IMR-90 (cell line): Measurements from ENCODE around the gene PRSS53. TPM values are rescaled to one million over a fixed set of nuclear protein-coding genes. Genes with fewer than 3 reads are reported as not detected.
A peak's percentile ranks its signal among the peaks of the same experiment; 100 is the strongest.

Source experiments
- ATAC-seq: fragments of 200-7000 bp; cut with Tn5 transposase; 2 replicates; pipeline ENCODE4 v1.9.1; 2020; ENCODE audit warnings: low read depth, mild to moderate bottlenecking, moderate library complexity
- BruUV-seq: library from RNA; stranded (reverse); fragments of 400-500 nt; replicated peaks from 2 replicates; lab custom pipeline; 2021; lab: Mats Ljungman, UMichigan
- CTCF ChIA-PET: fragments of 300-600 bp; formaldehyde crosslinking; extraction: SDS; loops from one replicate; lab custom pipeline; 2021; ENCODE audit warnings: antibody characterized with exemption; lab: Yijun Ruan, JAX
- POLR2A ChIA-PET: fragments of 300-600 bp; sonication (Branson Sonifier 250); formaldehyde crosslinking; loops from one replicate; lab custom pipeline; 2022; ENCODE audit warnings: antibody characterized with exemption; ENCODE audit not compliant: unreplicated experiment; lab: Charles Lee
- DNase-seq: peaks from one replicate; pipeline ENCODE4 v3.0.0; 2013
- H2AFZ ChIP-seq: replicated peaks from 2 replicates; pipeline ENCODE3; 2013; ENCODE audit warnings: low read length, mild to moderate bottlenecking; ENCODE audit not compliant: poor library complexity
- H2AK5ac ChIP-seq: 2 replicates; pipeline ENCODE4 v1.6.1; 2013; ENCODE audit warnings: low read depth, low read length, inconsistent platforms
- H2AK9ac ChIP-seq: replicated peaks from 2 replicates; pipeline ENCODE3; 2013; ENCODE audit warnings: mild to moderate bottlenecking, low read depth, low read length, moderate library complexity; ENCODE audit not compliant: poor library complexity
- H2BK120ac ChIP-seq: 2 replicates; pipeline ENCODE4 v1.6.1; 2013; ENCODE audit warnings: low read depth, low read length, inconsistent platforms
- H2BK15ac ChIP-seq: 3 replicates; pipeline ENCODE4 v1.6.1; 2013; ENCODE audit warnings: low read depth, low read length, inconsistent platforms
- H2BK20ac ChIP-seq: 2 replicates; pipeline ENCODE4 v1.6.1; 2013; ENCODE audit warnings: low read depth, mild to moderate bottlenecking, inconsistent platforms, low read length, moderate library complexity
- H2BK5ac ChIP-seq: 2 replicates; pipeline ENCODE4 v1.6.1; 2013; ENCODE audit warnings: mild to moderate bottlenecking, low read depth, low read length, inconsistent platforms; ENCODE audit not compliant: poor library complexity, severe bottlenecking
- H3K14ac ChIP-seq: replicated peaks from 2 replicates; pipeline ENCODE4 v1.6.1; 2013; ENCODE audit warnings: low read depth, low read length, inconsistent platforms
- H3K18ac ChIP-seq: 2 replicates; pipeline ENCODE4 v1.6.1; 2013; ENCODE audit warnings: low read depth, low read length, control low read depth
- H3K23ac ChIP-seq: 2 replicates; pipeline ENCODE4 v1.6.1; 2013; ENCODE audit warnings: low read depth, low read length, inconsistent platforms
- H3K27ac ChIP-seq: 2 replicates; pipeline ENCODE4 v1.5.1; 2013; ENCODE audit warnings: mild to moderate bottlenecking, control low read depth, low read length; ENCODE audit not compliant: insufficient read depth
- H3K27me3 ChIP-seq: 2 replicates; pipeline ENCODE4 v1.6.1; 2013; ENCODE audit warnings: low read length; ENCODE audit not compliant: control insufficient read depth, insufficient read depth
- H3K36me3 ChIP-seq: 2 replicates; pipeline ENCODE4 v1.6.1; 2013; ENCODE audit warnings: low read length, mixed read lengths; ENCODE audit not compliant: control insufficient read depth, insufficient read depth
- H3K4ac ChIP-seq: 2 replicates; pipeline ENCODE4 v1.6.1; 2013; ENCODE audit warnings: low read depth, low read length, inconsistent platforms
- H3K4me1 ChIP-seq: 2 replicates; pipeline ENCODE4 v1.6.1; 2013; ENCODE audit warnings: low read length, mixed read lengths; ENCODE audit not compliant: control insufficient read depth, insufficient read depth
- H3K4me2 ChIP-seq: 2 replicates; pipeline ENCODE4 v1.6.1; 2013; ENCODE audit warnings: low read depth, mild to moderate bottlenecking, control low read depth, low read length, moderate library complexity
- H3K4me3 ChIP-seq: 2 replicates; pipeline ENCODE4 v1.5.1; 2013; ENCODE audit warnings: low read depth, mild to moderate bottlenecking, control low read depth, low read length, moderate library complexity; ENCODE audit not compliant: insufficient read depth
- H3K56ac ChIP-seq: 2 replicates; pipeline ENCODE4 v1.6.1; 2013; ENCODE audit warnings: low read length, inconsistent platforms; ENCODE audit not compliant: insufficient read depth; ENCODE audit errors: extremely low read depth
- H3K79me1 ChIP-seq, 2 experiments: 2 replicates each; pipeline ENCODE4 v1.6.1; 2013; ENCODE audit warnings: low read length in 2 of 2, inconsistent platforms in 1 of 2, low read depth in 1 of 2
- H3K9ac ChIP-seq: 2 replicates; pipeline ENCODE4 v1.6.1; 2013; ENCODE audit warnings: low read depth, low read length, control low read depth
- H3K9me1 ChIP-seq: 2 replicates; pipeline ENCODE4 v1.6.1; 2013; ENCODE audit warnings: low read length, inconsistent platforms; ENCODE audit not compliant: insufficient read depth
- H3K9me3 ChIP-seq: 2 replicates; pipeline ENCODE4 v1.6.1; 2013; ENCODE audit warnings: low read length; ENCODE audit not compliant: control insufficient read depth, insufficient read depth
- H4K20me1 ChIP-seq: 2 replicates; pipeline ENCODE4 v1.6.1; 2013; ENCODE audit warnings: low read length, inconsistent platforms; ENCODE audit not compliant: insufficient read depth
- H4K5ac ChIP-seq: 2 replicates; pipeline ENCODE4 v1.6.1; 2013; ENCODE audit warnings: mild to moderate bottlenecking, low read depth, low read length, control low read depth
- H4K8ac ChIP-seq, 2 experiments: 2 replicates each; pipeline ENCODE4 v1.6.1; 2013; ENCODE audit warnings: low read depth in 2 of 2, low read length in 2 of 2, control low read depth in 1 of 2, inconsistent platforms in 1 of 2
- H4K91ac ChIP-seq: 2 replicates; pipeline ENCODE4 v1.6.1; 2013; ENCODE audit warnings: low read depth, low read length, inconsistent platforms; ENCODE audit not compliant: insufficient read depth
- BHLHE40 ChIP-seq: fragments of 150-350 bp; IDR thresholded peaks from 2 replicates; pipeline ENCODE4 v1.6.1; 2016; ENCODE audit warnings: mild to moderate bottlenecking, low read depth, low read length
- FOS ChIP-seq: fragments of 150-350 bp; IDR thresholded peaks from 2 replicates; pipeline ENCODE4 v1.6.1; 2016; ENCODE audit warnings: low read depth, low read length
- MAZ ChIP-seq: IDR thresholded peaks from 2 replicates; pipeline ENCODE4 v1.6.1; 2012; ENCODE audit warnings: low read depth, mild to moderate bottlenecking, low read length, improper control_type of control experiment, moderate library complexity, borderline replicate concordance
- POLR2A ChIP-seq: IDR thresholded peaks from 2 replicates; pipeline ENCODE4 v1.6.1; 2012; ENCODE audit warnings: mild to moderate bottlenecking, low read depth, low read length
- RCOR1 ChIP-seq: IDR thresholded peaks from 2 replicates; pipeline ENCODE4 v1.6.1; 2012; ENCODE audit warnings: mild to moderate bottlenecking, low read length, improper control_type of control experiment; ENCODE audit not compliant: insufficient replicate concordance
- SMC3 ChIP-seq: fragments of 150-350 bp; IDR thresholded peaks from 2 replicates; pipeline ENCODE4 v1.6.1; 2016; ENCODE audit warnings: low read depth, mild to moderate bottlenecking, antibody characterized with exemption, low read length, moderate library complexity
- USF2 ChIP-seq: fragments of 150-350 bp; IDR thresholded peaks from 2 replicates; pipeline ENCODE4 v1.6.1; 2017; ENCODE audit warnings: mild to moderate bottlenecking, antibody characterized with exemption, low read length, low read depth
- WGBS, 2 experiments: methylation state at CpG; one replicate each; pipeline versions ENCODE4 v1.1.5 to v1.1.7; 2013; ENCODE audit warnings: missing lambda C conversion rate in 2 of 2; ENCODE audit not compliant: insufficient read length in 1 of 2; ENCODE audit errors: extremely low coverage in 2 of 2; 5-methylcytosine and 5-hydroxymethylcytosine counted together
- dilution Hi-C: fragments of 300-500 bp; cut with HindIII; formaldehyde crosslinking; loops from one replicate; pipeline ENCODE4 v1.14.3; 2018; ENCODE audit warnings: low sequenced_read_pairs; ENCODE audit not compliant: unreplicated experiment
- in situ Hi-C: fragments of 300-500 bp; cut with MboI; formaldehyde crosslinking; loops from 3 replicates; pipeline ENCODE4 v1.14.3; 2019; ENCODE audit warnings: low sequenced_read_pairs, inconsistent platforms, mixed read lengths
- intact Hi-C: fragments of 100-400 bp; cut with micrococcal nuclease; formaldehyde crosslinking; loops from 2 replicates; pipeline ENCODE4 v1.10.0; 2022
- polyA plus RNA-seq, 3 experiments: library from polyadenylated mRNA; depleted of rRNA; stranded (reverse); fragments of >200 nt; gene quantifications; 2 replicates each; pipeline ENCODE4 v1.2.3, GENCODE V29; 2012; ENCODE audit warnings: low replicate concordance in 1 of 3
- total RNA-seq: library from RNA; depleted of rRNA; stranded (reverse); fragments of >200 nt; gene quantifications from 2 replicates; pipeline ENCODE4 v1.2.3, GENCODE V29; 2012
- TF ChIP-seq, protein P1 (sequence below): conservative IDR thresholded peaks from 2 replicates; pipeline ENCODE4 v1.5.1; 2012; ENCODE audit warnings: mild to moderate bottlenecking, low read depth, low read length, improper control_type of control experiment

PRSS53 gene
- total and polyA plus RNA-seq, 2 of the 4 experiments (the other 2 are of a cell fraction), result 0.72 to 5.9 TPM

DNA sequence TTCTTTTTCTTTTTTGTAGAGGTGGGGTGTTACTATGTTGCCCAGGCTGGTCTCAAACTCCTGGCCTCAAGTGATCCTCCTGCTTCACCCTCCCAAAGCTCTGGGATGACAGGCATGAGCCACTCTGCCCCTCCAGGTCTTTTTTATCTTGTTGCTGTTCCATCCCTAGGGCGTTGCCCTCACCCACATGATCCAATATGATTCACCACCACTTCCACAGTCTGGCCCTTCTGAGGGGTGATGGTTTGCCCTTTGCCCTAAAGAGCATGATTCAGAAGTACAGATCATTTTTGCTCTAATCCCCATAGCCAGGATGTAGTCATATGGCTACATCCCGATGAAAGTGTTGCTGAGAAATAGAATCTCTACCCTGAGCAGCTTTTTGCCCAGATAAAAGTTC, 36.6 kb downstream of the PRSS53 start:
- Histone ChIP-seq H2AK5ac (peak overlapping the region; percentile 25; the same call in 1 of the 2 replicates), H2BK15ac (peak overlapping the region; percentile 18; the same call in 1 of the 3 replicates), H2BK120ac (peak overlapping the region; percentile 88), H3K79me1 (peaks cover 0 to 6% of the 10 kb centered on the region in 2 experiments; a peak in 2 of 4 replicates), H3K56ac (0 out of 2 replicates have a peak overlapping the region, but pooled peaks have one; percentile 13), H4K91ac (peak overlapping the region; percentile 75; the same call in 1 of the 2 replicates), H4K8ac (peak overlapping the region; percentile 26 to 95; a peak in 3 of 4 replicates), H3K18ac (peak overlapping the region; percentile 65), H3K23ac (peak overlapping the region; percentile 88; the same call in 1 of the 2 replicates), H3K36me3 (no peaks in the 10 kb centered on the region), H3K9me1 (peaks cover 7% of the 10 kb centered on the region), H3K4me3 (no peak overlapping the region), H4K5ac (peak overlapping the region; percentile 54; the same call in 1 of the 2 replicates), H2BK5ac (peak overlapping the region; percentile 84), H3K14ac (peak overlapping the region; percentile 84), H2AK9ac (peak overlapping the region; percentile 43), H3K9me3 (no peaks in the 10 kb centered on the region), H2AFZ (peak overlapping the region; percentile 69), H3K4me2 (peak overlapping the region; percentile 35; the same call in 1 of the 2 replicates), H3K27ac (peak overlapping the region; percentile 54), H3K4me1 (peaks cover 2% of the 10 kb centered on the region; the same call in 1 of the 2 replicates), H3K4ac (peak overlapping the region; percentile 81), H4K20me1 (no peaks in the 10 kb centered on the region; the same call in 1 of the 2 replicates), H3K9ac (no peak overlapping the region), H3K27me3 (no peaks in the 10 kb centered on the region), H2BK20ac (peak overlapping the region; percentile 81; the same call in 1 of the 2 replicates)
- ChIA-PET POLR2A (no interaction called here), CTCF (interaction anchor here (0.6 kb wide), 2 partner anchors 11 to 25 kb away, joined by 3 to 4 read pairs; no protein-coding TSS in a partner anchor)
- DNase-seq (peak; percentile 97), ATAC-seq (peak; percentile 98)
- dilution Hi-C loops (no loop called here), intact Hi-C loops (no loop called here), in situ Hi-C loops (no loop called here)
- BruUV-seq, result no TSS peak
- WGBS, 2 experiments, result no CpG with 5 or more reads among the region's 2 CpGs
- 0 out of 2 replicates have a peak, but pooled peaks have one; percentile 18 for TF ChIP-seq BHLHE40
- peak; percentile 28; the same call in 1 of the 2 replicates for TF ChIP-seq MAZ
- TF ChIP-seq, protein P1, sequence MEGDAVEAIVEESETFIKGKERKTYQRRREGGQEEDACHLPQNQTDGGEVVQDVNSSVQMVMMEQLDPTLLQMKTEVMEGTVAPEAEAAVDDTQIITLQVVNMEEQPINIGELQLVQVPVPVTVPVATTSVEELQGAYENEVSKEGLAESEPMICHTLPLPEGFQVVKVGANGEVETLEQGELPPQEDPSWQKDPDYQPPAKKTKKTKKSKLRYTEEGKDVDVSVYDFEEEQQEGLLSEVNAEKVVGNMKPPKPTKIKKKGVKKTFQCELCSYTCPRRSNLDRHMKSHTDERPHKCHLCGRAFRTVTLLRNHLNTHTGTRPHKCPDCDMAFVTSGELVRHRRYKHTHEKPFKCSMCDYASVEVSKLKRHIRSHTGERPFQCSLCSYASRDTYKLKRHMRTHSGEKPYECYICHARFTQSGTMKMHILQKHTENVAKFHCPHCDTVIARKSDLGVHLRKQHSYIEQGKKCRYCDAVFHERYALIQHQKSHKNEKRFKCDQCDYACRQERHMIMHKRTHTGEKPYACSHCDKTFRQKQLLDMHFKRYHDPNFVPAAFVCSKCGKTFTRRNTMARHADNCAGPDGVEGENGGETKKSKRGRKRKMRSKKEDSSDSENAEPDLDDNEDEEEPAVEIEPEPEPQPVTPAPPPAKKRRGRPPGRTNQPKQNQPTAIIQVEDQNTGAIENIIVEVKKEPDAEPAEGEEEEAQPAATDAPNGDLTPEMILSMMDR, result no peak
- peak; percentile 84 for TF ChIP-seq USF2
- TF ChIP-seq RCOR1, result peak; percentile 29
- TF ChIP-seq SMC3, result no peak
- peak; percentile 31; the same call in 1 of the 2 replicates for TF ChIP-seq POLR2A
- TF ChIP-seq FOS, result peak; percentile 88
